H1 (cell line): ENCODE measurements around the gene CCL28. TPM values are rescaled to one million over a fixed set of nuclear protein-coding genes. Genes with fewer than 3 reads are reported as not detected.

ENCODE experiments used
- CTCF ChIA-PET: fragments of 300-600 bp; sonication (Branson Sonifier 250); formaldehyde crosslinking; loops from one replicate; lab custom pipeline; 2021; ENCODE audit not compliant: partially characterized antibody; lab: Charles Lee
- POLR2A ChIA-PET: fragments of 300-600 bp; sonication (Branson Sonifier 250); formaldehyde crosslinking; loops from one replicate; lab custom pipeline; 2021; ENCODE audit warnings: inconsistent platforms; ENCODE audit not compliant: partially characterized antibody; lab: Charles Lee
- DNase-seq, 2 experiments: peaks; one replicate each; pipeline versions ENCODE4 v3.0.0 to v3.0.0-alpha.2; 2010 to 2022; ENCODE audit warnings: low spot score in 2 of 2, low read depth in 1 of 2, mixed read lengths in 1 of 2
- FAIRE-seq: peaks from 2 replicates; lab custom pipeline; 2011; peaks lifted over from hg19 to GRCh38; lab: Jason Lieb, UNC
- H2AFZ ChIP-seq: 2 replicates; pipeline ENCODE4 v1.8.1; 2012; ENCODE audit warnings: low read length, inconsistent platforms
- H2AK5ac ChIP-seq: 2 replicates; pipeline ENCODE4 v1.6.1; 2013; ENCODE audit warnings: low read depth, low read length
- H2BK120ac ChIP-seq: replicated peaks from 2 replicates; pipeline ENCODE3; 2013; ENCODE audit warnings: low read depth, low read length, inconsistent platforms
- H2BK12ac ChIP-seq: 2 replicates; pipeline ENCODE4 v1.6.1; 2013; ENCODE audit warnings: low read depth, low read length
- H2BK15ac ChIP-seq: 2 replicates; pipeline ENCODE4 v1.6.1; 2013; ENCODE audit warnings: low read length
- H2BK20ac ChIP-seq: 2 replicates; pipeline ENCODE4 v1.6.1; 2013; ENCODE audit warnings: low read length
- H2BK5ac ChIP-seq: 2 replicates; pipeline ENCODE4 v1.6.1; 2013; ENCODE audit warnings: low read depth, low read length
- H3K14ac ChIP-seq: 2 replicates; pipeline ENCODE4 v1.6.1; 2013; ENCODE audit warnings: inconsistent platforms; ENCODE audit not compliant: insufficient read length
- H3K18ac ChIP-seq: 2 replicates; pipeline ENCODE4 v1.6.1; 2013; ENCODE audit warnings: low read length; ENCODE audit errors: extremely low read depth
- H3K23ac ChIP-seq: 2 replicates; pipeline ENCODE4 v1.6.1; 2013; ENCODE audit warnings: inconsistent platforms; ENCODE audit not compliant: insufficient read length
- H3K23me2 ChIP-seq: 2 replicates; pipeline ENCODE4 v1.6.1; 2013; ENCODE audit warnings: low read depth, low read length
- H3K27ac ChIP-seq: 2 replicates; pipeline ENCODE4 v1.6.1; 2011; ENCODE audit warnings: low read depth, low read length, inconsistent platforms
- H3K27me3 ChIP-seq, 4 experiments: replicated peaks in 1 of 4; 1 replicate in 1 of 4; 2 replicates in 3 of 4; pipeline versions ENCODE4 v1.6.1 to v1.8.1; 2011 to 2013; ENCODE audit warnings: low read length in 3 of 4, mild to moderate bottlenecking in 3 of 4, inconsistent platforms in 2 of 4, mixed read lengths in 2 of 4, moderate library complexity in 1 of 4; ENCODE audit not compliant: control insufficient read depth in 3 of 4, insufficient read depth in 3 of 4; ENCODE audit errors: extremely low read depth in 1 of 4
- H3K36me3 ChIP-seq, 4 experiments: 2 replicates each; pipeline versions ENCODE4 v1.6.1 to v1.8.1; 2011 to 2013; ENCODE audit warnings: mild to moderate bottlenecking in 4 of 4, low read length in 3 of 4, moderate library complexity in 2 of 4, control low read depth in 1 of 4, inconsistent platforms in 1 of 4; ENCODE audit not compliant: insufficient read depth in 4 of 4, control insufficient read depth in 2 of 4
- H3K4ac ChIP-seq: replicated peaks from 2 replicates; pipeline ENCODE3; 2013; ENCODE audit warnings: low read length, low read depth, mixed read lengths, inconsistent platforms; ENCODE audit not compliant: insufficient read length
- H3K4me1 ChIP-seq, 4 experiments: replicated peaks in 1 of 4; 1 replicate in 1 of 4; 2 replicates in 3 of 4; pipeline versions ENCODE4 v1.6.1 to v1.8.1; 2011 to 2013; ENCODE audit warnings: low read length in 3 of 4, inconsistent platforms in 2 of 4, mixed read lengths in 1 of 4; ENCODE audit not compliant: insufficient read depth in 4 of 4, control insufficient read depth in 3 of 4
- H3K4me2 ChIP-seq, 2 experiments: 2 replicates each; pipeline versions ENCODE4 v1.6.1 to v1.8.1; 2011 to 2013; ENCODE audit warnings: low read depth in 2 of 2, low read length in 2 of 2, control low read depth in 1 of 2, inconsistent platforms in 1 of 2, mild to moderate bottlenecking in 1 of 2; ENCODE audit not compliant: insufficient read depth in 1 of 2
- H3K4me3 ChIP-seq, 4 experiments: fragments of 200-600, 300-600 bp in 1 of 4; sonication (generic), shearing (Covaris generic), sonication (Bioruptor Twin) in 1 of 4; 2 replicates each; pipeline versions ENCODE4 v1.5.1 to v1.8.1; 2011 to 2016; ENCODE audit warnings: low read length in 4 of 4, low read depth in 3 of 4, control low read depth in 2 of 4, inconsistent platforms in 2 of 4, mild to moderate bottlenecking in 2 of 4, mixed read lengths in 1 of 4, moderate library complexity in 1 of 4; ENCODE audit not compliant: insufficient read depth in 2 of 4; ENCODE audit errors: extremely low read depth in 1 of 4
- H3K56ac ChIP-seq: replicated peaks from 2 replicates; pipeline ENCODE3; 2013; ENCODE audit warnings: low read depth, mild to moderate bottlenecking, mixed read lengths, low read length, inconsistent platforms; ENCODE audit not compliant: insufficient read length
- H3K79me1 ChIP-seq: 2 replicates; pipeline ENCODE4 v1.6.1; 2013; ENCODE audit warnings: low read depth, low read length, control low read depth
- H3K79me2 ChIP-seq, 2 experiments: 2 replicates each; pipeline versions ENCODE4 v1.6.1 to v1.8.1; 2012 to 2013; ENCODE audit warnings: low read length in 2 of 2, mild to moderate bottlenecking in 2 of 2, inconsistent platforms in 1 of 2; ENCODE audit not compliant: insufficient read depth in 2 of 2, control insufficient read depth in 1 of 2
- H3K9ac ChIP-seq, 4 experiments: replicated peaks in 1 of 4; 1 replicate in 1 of 4; 2 replicates in 3 of 4; pipeline versions ENCODE4 v1.6.1 to v1.8.1; 2011 to 2013; ENCODE audit warnings: low read depth in 3 of 4, low read length in 3 of 4, control low read depth in 2 of 4, mild to moderate bottlenecking in 2 of 4, moderate library complexity in 2 of 4, inconsistent platforms in 1 of 4; ENCODE audit errors: extremely low read depth in 1 of 4
- H3K9me3 ChIP-seq, 2 experiments: 2 replicates each; pipeline versions ENCODE4 v1.6.1 to v1.8.1; 2012 to 2013; ENCODE audit warnings: mild to moderate bottlenecking in 2 of 2, moderate library complexity in 2 of 2, control low read depth in 1 of 2, inconsistent platforms in 1 of 2, low read depth in 1 of 2, low read length in 1 of 2, mixed read lengths in 1 of 2; ENCODE audit not compliant: insufficient read depth in 2 of 2
- H4K20me1 ChIP-seq, 2 experiments: replicated peaks in 1 of 2; 2 replicates each; pipeline versions ENCODE3 to v1.8.1; 2011 to 2013; ENCODE audit warnings: inconsistent platforms in 2 of 2, low read length in 2 of 2, mild to moderate bottlenecking in 1 of 2; ENCODE audit not compliant: insufficient read depth in 2 of 2, control insufficient read depth in 1 of 2
- H4K5ac ChIP-seq: 2 replicates; pipeline ENCODE4 v1.6.1; 2013; ENCODE audit warnings: low read length, low read depth, mixed read lengths, inconsistent platforms; ENCODE audit not compliant: insufficient read length
- H4K8ac ChIP-seq: 2 replicates; pipeline ENCODE4 v1.8.0; 2013; ENCODE audit warnings: mild to moderate bottlenecking, moderate library complexity, low read length, inconsistent platforms; ENCODE audit not compliant: insufficient read depth; ENCODE audit errors: extremely low read depth
- H4K91ac ChIP-seq: replicated peaks from 2 replicates; pipeline ENCODE3; 2013; ENCODE audit warnings: low read length, mixed read lengths, inconsistent platforms; ENCODE audit not compliant: insufficient read length
- EGR1 ChIP-seq: IDR thresholded peaks from 2 replicates; pipeline ENCODE4 v1.6.1; 2011; ENCODE audit warnings: low read depth, low read length, borderline replicate concordance
- EZH2 ChIP-seq: fragments of 200-600 bp; sonication (generic); IDR thresholded peaks from 2 replicates; pipeline ENCODE4 v1.7.1; 2012; ENCODE audit warnings: low read depth, mild to moderate bottlenecking, moderate library complexity, low read length, inconsistent platforms; ENCODE audit not compliant: severe bottlenecking
- FOSL1 ChIP-seq: IDR thresholded peaks from 2 replicates; pipeline ENCODE4 v1.6.1; 2011; ENCODE audit warnings: mild to moderate bottlenecking, low read depth, low read length, moderate library complexity; ENCODE audit not compliant: insufficient read depth
- POU5F1 ChIP-seq: IDR thresholded peaks from 2 replicates; pipeline ENCODE4 v1.6.1; 2011; ENCODE audit warnings: low read depth, mild to moderate bottlenecking, low read length, moderate library complexity
- RAD21 ChIP-seq, 2 experiments: IDR thresholded peaks in 1 of 2; conservative IDR thresholded peaks in 1 of 2; 2 replicates each; pipeline ENCODE4 v1.6.1; 2011; ENCODE audit warnings: low read depth in 2 of 2, low read length in 2 of 2, improper control_type of control experiment in 1 of 2, inconsistent platforms in 1 of 2, mild to moderate bottlenecking in 1 of 2, moderate library complexity in 1 of 2
- SAP30 ChIP-seq: fragments of 300-600 bp; sonication (generic); IDR thresholded peaks from 2 replicates; pipeline ENCODE4 v1.7.1; 2012; ENCODE audit warnings: low read length, moderate library complexity, mild to moderate bottlenecking, inconsistent platforms; ENCODE audit not compliant: insufficient read depth, insufficient replicate concordance
- SP4 ChIP-seq: IDR thresholded peaks from 2 replicates; pipeline ENCODE4 v1.6.1; 2012; ENCODE audit warnings: low read length, inconsistent platforms
- TAF7 ChIP-seq: optimal IDR thresholded peaks from 2 replicates; pipeline ENCODE3; 2011; ENCODE audit warnings: low read depth, mild to moderate bottlenecking, inconsistent platforms, low read length, moderate library complexity, borderline replicate concordance
- ZNF274 ChIP-seq: IDR thresholded peaks from 2 replicates; pipeline ENCODE4 v1.7.0; 2012; ENCODE audit warnings: low read length, borderline replicate concordance; ENCODE audit errors: extremely low read depth
- WGBS, 2 experiments: shearing (Covaris generic) in 1 of 2; methylation state at CpG; one replicate each; pipeline versions ENCODE4 v1.1.6 to v1.1.7; 2013 to 2015; ENCODE audit warnings: low lambda C conversion rate in 2 of 2, mixed read lengths in 2 of 2, inconsistent platforms in 1 of 2, low coverage in 1 of 2, missing lambda C conversion rate in 1 of 2; ENCODE audit not compliant: insufficient replicate concordance in 2 of 2, insufficient coverage in 1 of 2, insufficient read length in 1 of 2; ENCODE audit errors: extremely low coverage in 1 of 2, missing lambda C conversion rate in 1 of 2; 5-methylcytosine and 5-hydroxymethylcytosine counted together
- polyA plus RNA-seq, 7 experiments: library from polyadenylated mRNA; depleted of rRNA in 3 of 7; stranded (reverse) in 5 of 7; unstranded in 2 of 7; fragments of >200 nt in 5 of 7; fragments of 200-250 nt in 2 of 7; gene quantifications; 1 replicate in 5 of 7; 2 replicates in 1 of 7; 4 replicates in 1 of 7; pipeline versions ENCODE4 v1.2.1 to v1.2.3, GENCODE V29; 2011 to 2013; ENCODE audit warnings: missing spikeins in 2 of 7, mixed read lengths in 2 of 7
- total RNA-seq: library from RNA; stranded (reverse); fragmentation: NEBNext Ultra II Directional; extraction: Animal tissue kit (Norgen Biotek cat#: 25700); gene quantifications from 2 replicates; pipeline ENCODE4 v1.2.1, GENCODE V29; 2021
- TF ChIP-seq, protein P1 (sequence below): IDR thresholded peaks from 2 replicates; pipeline ENCODE4 v1.6.1; 2011; ENCODE audit warnings: low read length, improper control_type of control experiment
- TF ChIP-seq, protein P2 (sequence below): IDR thresholded peaks from 2 replicates; pipeline ENCODE4 v1.6.1; 2012; ENCODE audit warnings: low read length, inconsistent platforms

The CCL28 gene
- total and polyA plus RNA-seq, 2 of the 8 experiments (the other 6 are each of a cell fraction or from before 2014, with no cell fraction given): 0.95 TPM; not detected in 1

DNA sequence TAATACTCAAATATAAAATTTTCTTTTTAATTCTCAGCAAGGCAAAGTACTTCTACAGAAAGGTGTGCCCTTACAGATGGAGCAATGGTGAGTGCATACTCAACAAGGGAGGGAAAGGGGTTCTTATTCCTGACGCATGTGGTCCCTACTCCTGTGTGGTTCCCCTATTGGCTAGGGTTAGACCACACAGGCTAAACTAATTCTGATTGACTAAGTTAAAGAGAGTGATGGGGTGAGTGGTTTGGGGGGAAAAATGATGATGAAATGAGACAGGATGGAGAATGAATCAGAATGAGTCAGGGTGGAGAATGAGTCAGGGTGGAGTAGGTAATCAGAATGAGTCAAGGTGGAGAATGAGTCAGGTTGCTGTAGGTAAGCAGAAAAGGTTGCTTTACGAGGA lies 76.0 kb downstream of the CCL28 start:
- FAIRE-seq (no peak), DNase-seq (no peak)
- no peak overlapping the region for H4K8ac ChIP-seq
- H3K4ac ChIP-seq: no peak overlapping the region
- no peak overlapping the region for H3K56ac ChIP-seq
- no peak overlapping the region for H2BK12ac ChIP-seq
- H3K23ac ChIP-seq: no peak overlapping the region
- H4K5ac ChIP-seq: no peak overlapping the region
- no peak overlapping the region for H3K27ac ChIP-seq
- H3K23me2 ChIP-seq: no peaks in the 10 kb centered on the region
- H2BK15ac ChIP-seq: no peak overlapping the region
- no peaks in the 10 kb centered on the region for H3K36me3 ChIP-seq
- H3K79me1 ChIP-seq: no peaks in the 10 kb centered on the region
- H2AK5ac ChIP-seq: no peak overlapping the region
- H2BK120ac ChIP-seq: no peak overlapping the region
- no peak overlapping the region for H2AFZ ChIP-seq
- no peak overlapping the region for H2BK20ac ChIP-seq
- H4K20me1 ChIP-seq: no peaks in the 10 kb centered on the region
- H2BK5ac ChIP-seq: no peak overlapping the region
- peaks cover 15 to 16% of the 10 kb centered on the region in 2 experiments for H3K9me3 ChIP-seq
- POLR2A ChIA-PET: no interaction called here
- WGBS, 2 experiments: 89% methylated on average over 2 of the region's 2 CpGs; no CpG with 5 or more reads in 1 of the 2 experiments
- H3K9ac ChIP-seq: no peak overlapping the region
- no peaks in the 10 kb centered on the region for H3K4me1 ChIP-seq
- H3K4me2 ChIP-seq: no peak overlapping the region
- no peak overlapping the region for H4K91ac ChIP-seq
- no peaks in the 10 kb centered on the region for H3K27me3 ChIP-seq
- CTCF ChIA-PET: no interaction called here
- no peak overlapping the region for H3K4me3 ChIP-seq
- no peaks in the 10 kb centered on the region for H3K79me2 ChIP-seq
- no peak overlapping the region for H3K14ac ChIP-seq
- no peak overlapping the region for H3K18ac ChIP-seq
- TF ChIP-seq SP4: no peak
- no peak for TF ChIP-seq SAP30
- TF ChIP-seq EZH2: no peak
- no peak for TF ChIP-seq EGR1
- TF ChIP-seq TAF7: no peak
- TF ChIP-seq RAD21 (IDR thresholded peaks at IDR 0.05 in 1 of 2, conservative IDR thresholded peaks at IDR 0.05 in 1 of 2; ENCODE audit: low read depth in 2 of 2, low read length in 2 of 2): no peak
- no peak for TF ChIP-seq POU5F1
- TF ChIP-seq, protein P1, sequence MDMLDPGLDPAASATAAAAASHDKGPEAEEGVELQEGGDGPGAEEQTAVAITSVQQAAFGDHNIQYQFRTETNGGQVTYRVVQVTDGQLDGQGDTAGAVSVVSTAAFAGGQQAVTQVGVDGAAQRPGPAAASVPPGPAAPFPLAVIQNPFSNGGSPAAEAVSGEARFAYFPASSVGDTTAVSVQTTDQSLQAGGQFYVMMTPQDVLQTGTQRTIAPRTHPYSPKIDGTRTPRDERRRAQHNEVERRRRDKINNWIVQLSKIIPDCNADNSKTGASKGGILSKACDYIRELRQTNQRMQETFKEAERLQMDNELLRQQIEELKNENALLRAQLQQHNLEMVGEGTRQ: no peak
- TF ChIP-seq, protein P2, sequence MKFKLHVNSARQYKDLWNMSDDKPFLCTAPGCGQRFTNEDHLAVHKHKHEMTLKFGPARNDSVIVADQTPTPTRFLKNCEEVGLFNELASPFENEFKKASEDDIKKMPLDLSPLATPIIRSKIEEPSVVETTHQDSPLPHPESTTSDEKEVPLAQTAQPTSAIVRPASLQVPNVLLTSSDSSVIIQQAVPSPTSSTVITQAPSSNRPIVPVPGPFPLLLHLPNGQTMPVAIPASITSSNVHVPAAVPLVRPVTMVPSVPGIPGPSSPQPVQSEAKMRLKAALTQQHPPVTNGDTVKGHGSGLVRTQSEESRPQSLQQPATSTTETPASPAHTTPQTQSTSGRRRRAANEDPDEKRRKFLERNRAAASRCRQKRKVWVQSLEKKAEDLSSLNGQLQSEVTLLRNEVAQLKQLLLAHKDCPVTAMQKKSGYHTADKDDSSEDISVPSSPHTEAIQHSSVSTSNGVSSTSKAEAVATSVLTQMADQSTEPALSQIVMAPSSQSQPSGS: no peak
- no peak for TF ChIP-seq FOSL1
- TF ChIP-seq ZNF274: no peak
